Body of pancreas (tissue), 4 donors: ENCODE results near the gene PLCB4. TPM values are rescaled to one million over a fixed set of nuclear protein-coding genes. Genes with fewer than 3 reads are reported as not detected.

Source experiments
- ATAC-seq: fragments of 150-250 bp; one replicate; pipeline ENCODE4 v1.9.1; 2016
- DNase-seq, 4 donors: peaks; one replicate each; pipeline ENCODE4 v3.0.0-alpha.2; 2019
- H3K27ac ChIP-seq, 4 donors: fragments of 200-600 bp; sonication (generic); 1 replicate in 3 of 4; 2 replicates in 1 of 4; pipeline versions ENCODE4 v1.5.1 to v1.6.1; 2016 to 2019; ENCODE audit warnings: mild to moderate bottlenecking in 1 of 4, mixed read lengths in 1 of 4, moderate library complexity in 1 of 4
- H3K27me3 ChIP-seq, 2 donors: fragments of 200-600 bp; sonication (generic); one replicate each; pipeline ENCODE4 v1.6.0; 2016; ENCODE audit warnings: mild to moderate bottlenecking in 1 of 2
- H3K36me3 ChIP-seq, 2 donors: fragments of 200-600 bp; sonication (generic); replicated peaks in 1 of 2; 2 replicates each; pipeline ENCODE4 v1.5.1; 2016; ENCODE audit warnings: low read depth in 2 of 2; ENCODE audit not compliant: insufficient read depth in 1 of 2
- H3K4me1 ChIP-seq: fragments of 200-600 bp; sonication (generic); one replicate; pipeline ENCODE4 v1.6.0; 2016
- H3K4me3 ChIP-seq, 2 donors: fragments of 200-600 bp; sonication (generic); 1 replicate in 1 of 2; 2 replicates in 1 of 2; pipeline ENCODE4 v1.5.1; 2016 to 2019
- H3K9me3 ChIP-seq, 3 donors: fragments of 200-600 bp; sonication (generic); 1 replicate in 2 of 3; 2 replicates in 1 of 3; pipeline ENCODE4 v1.5.1; 2016
- POLR2A ChIP-seq, 3 donors: fragments of 450-650 bp; IDR thresholded peaks; one replicate each; pipeline ENCODE4 v1.6.1; 2016; ENCODE audit warnings: antibody characterized with exemption in 3 of 3, mild to moderate bottlenecking in 2 of 3
- WGBS, 2 donors: methylation state at CpG; one replicate each; pipeline ENCODE4 v1.1.5; 2017; 5-methylcytosine and 5-hydroxymethylcytosine counted together
- intact Hi-C: fragments of 100-400 bp; cut with DNase I; formaldehyde crosslinking; loops from one replicate; pipeline ENCODE4 v1.15.1; 2023
- total RNA-seq, 2 donors: library from RNA; depleted of rRNA; stranded (reverse); fragments of >200 nt; gene quantifications; one replicate each; pipeline ENCODE4 v1.1.0, GENCODE V29; 2016
- TF ChIP-seq, protein P1 (sequence below), 7 experiments: fragments of 450-650 bp in 4 of 7; fragments of 200-600 bp in 3 of 7; sonication (generic) in 3 of 7; IDR thresholded peaks; one replicate each; pipeline ENCODE4 v1.5.1; 2016 to 2019; ENCODE audit warnings: antibody characterized with exemption in 7 of 7

PLCB4 gene
- total RNA-seq, 2 donors from 2014 or later, result 1.3 to 3.4 TPM

DNA sequence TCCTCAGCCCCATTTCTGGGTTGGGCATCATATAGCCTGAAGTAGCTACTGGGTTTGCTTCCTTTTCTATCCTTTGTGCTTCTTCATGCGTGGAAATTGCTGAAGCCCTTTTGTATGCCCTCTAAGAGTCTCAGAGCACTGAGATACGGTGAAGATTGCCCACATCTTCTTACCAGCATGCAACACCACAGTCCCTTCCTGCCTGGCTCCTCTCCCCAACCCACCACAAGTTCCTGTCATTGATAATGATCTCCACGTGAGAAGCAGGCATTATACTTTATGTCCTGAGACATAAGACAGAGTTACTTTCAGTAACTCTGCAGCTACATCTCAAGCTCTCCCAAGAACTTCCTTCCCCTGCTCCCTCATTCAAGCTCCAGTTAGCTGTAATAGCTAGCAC is 15.8 kb upstream of the PLCB4 start:
- WGBS, 2 donors, result 37 to 58% methylated on average over 3 of the region's 3 CpGs
- ATAC-seq, result no peak

GRCh38 chr20:9054176-9054575 is 14.7 kb upstream of the PLCB4 start:
- DNase-seq, result no peak
- TF ChIP-seq, protein P1, sequence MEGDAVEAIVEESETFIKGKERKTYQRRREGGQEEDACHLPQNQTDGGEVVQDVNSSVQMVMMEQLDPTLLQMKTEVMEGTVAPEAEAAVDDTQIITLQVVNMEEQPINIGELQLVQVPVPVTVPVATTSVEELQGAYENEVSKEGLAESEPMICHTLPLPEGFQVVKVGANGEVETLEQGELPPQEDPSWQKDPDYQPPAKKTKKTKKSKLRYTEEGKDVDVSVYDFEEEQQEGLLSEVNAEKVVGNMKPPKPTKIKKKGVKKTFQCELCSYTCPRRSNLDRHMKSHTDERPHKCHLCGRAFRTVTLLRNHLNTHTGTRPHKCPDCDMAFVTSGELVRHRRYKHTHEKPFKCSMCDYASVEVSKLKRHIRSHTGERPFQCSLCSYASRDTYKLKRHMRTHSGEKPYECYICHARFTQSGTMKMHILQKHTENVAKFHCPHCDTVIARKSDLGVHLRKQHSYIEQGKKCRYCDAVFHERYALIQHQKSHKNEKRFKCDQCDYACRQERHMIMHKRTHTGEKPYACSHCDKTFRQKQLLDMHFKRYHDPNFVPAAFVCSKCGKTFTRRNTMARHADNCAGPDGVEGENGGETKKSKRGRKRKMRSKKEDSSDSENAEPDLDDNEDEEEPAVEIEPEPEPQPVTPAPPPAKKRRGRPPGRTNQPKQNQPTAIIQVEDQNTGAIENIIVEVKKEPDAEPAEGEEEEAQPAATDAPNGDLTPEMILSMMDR (IDR thresholded peaks at IDR 0.05), result no peak
- no peak for TF ChIP-seq POLR2A (IDR thresholded peaks at IDR 0.05)
- Histone ChIP-seq H3K9me3 (no peaks in the 10 kb centered on the region), H3K4me1 (no peaks in the 10 kb centered on the region), H3K36me3 (no peaks in the 10 kb centered on the region), H3K27ac (no peak overlapping the region), H3K27me3 (no peaks in the 10 kb centered on the region), H3K4me3 (no peak overlapping the region)
- intact Hi-C loops, result no loop called here
- no peak for ATAC-seq
- 68 to 82% methylated on average over 3 of the region's 3 CpGs for WGBS, 2 donors

More for the DNA sequence above, 15.8 kb upstream of the PLCB4 start:
- Histone ChIP-seq H3K27ac (no peak overlapping the region), H3K4me3 (no peak overlapping the region), H3K36me3 (no peaks in the 10 kb centered on the region), H3K4me1 (no peaks in the 10 kb centered on the region), H3K9me3 (no peaks in the 10 kb centered on the region), H3K27me3 (no peaks in the 10 kb centered on the region)
- no peak for TF ChIP-seq POLR2A (IDR thresholded peaks at IDR 0.05)
- TF ChIP-seq, protein P1 (IDR thresholded peaks at IDR 0.05), result no peak
- intact Hi-C loops, result no loop called here
- DNase-seq, result no peak

DNA sequence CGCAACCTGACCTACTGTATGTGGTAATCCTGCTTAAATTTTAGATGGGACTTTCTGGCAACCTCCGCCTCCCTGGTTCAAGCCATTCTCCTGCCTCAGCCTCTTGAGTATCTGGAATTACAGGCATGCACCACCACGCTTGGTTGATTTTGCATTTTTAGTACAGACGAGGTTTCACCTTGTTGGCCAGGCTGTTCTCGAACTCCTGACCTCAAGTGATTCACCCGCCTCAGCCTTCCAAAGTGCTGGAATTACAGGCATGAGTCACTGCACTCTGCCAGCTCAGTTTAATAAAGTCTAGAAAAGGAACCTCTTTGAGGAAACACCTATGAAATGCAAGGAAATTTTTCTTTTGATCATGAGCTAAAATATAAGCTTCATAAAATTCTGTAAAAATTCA is 9.0 kb upstream of the PLCB4 start:
- intact Hi-C loops, result no loop called here
- no peaks in the 10 kb centered on the region for H3K36me3 ChIP-seq
- TF ChIP-seq, protein P1 (IDR thresholded peaks at IDR 0.05), result no peak
- TF ChIP-seq POLR2A (IDR thresholded peaks at IDR 0.05), result no peak
- no peaks in the 10 kb centered on the region for H3K9me3 ChIP-seq
- DNase-seq (no peak), ATAC-seq (no peak)
- no peaks in the 10 kb centered on the region for H3K27me3 ChIP-seq
- H3K4me3 ChIP-seq, result no peak overlapping the region
- 68 to 83% methylated on average over 6 of the region's 6 CpGs for WGBS, 2 donors
- no peak overlapping the region for H3K27ac ChIP-seq
- H3K4me1 ChIP-seq, result no peaks in the 10 kb centered on the region

- Histone ChIP-seq H3K27me3 (no peaks in the 10 kb centered on the region), H3K4me3 (no peak overlapping the region), H3K27ac (no peak overlapping the region), H3K4me1 (no peaks in the 10 kb centered on the region), H3K9me3 (no peaks in the 10 kb centered on the region), H3K36me3 (no peaks in the 10 kb centered on the region)
- WGBS, 2 donors, result 82 to 91% methylated on average over 1 of the region's 1 CpG
- ATAC-seq, result no peak
- no peak for DNase-seq
- TF ChIP-seq, protein P1 (IDR thresholded peaks at IDR 0.05), result no peak
- no peak for TF ChIP-seq POLR2A (IDR thresholded peaks at IDR 0.05)
- intact Hi-C loops, result no loop called here
Measured at GRCh38 chr20:9061434-9061833, 7.5 kb upstream of the PLCB4 start.

- no peak for TF ChIP-seq POLR2A (IDR thresholded peaks at IDR 0.05)
- TF ChIP-seq, protein P1 (IDR thresholded peaks at IDR 0.05), result no peak
- 72 to 73% methylated on average over 2 of the region's 2 CpGs for WGBS, 2 donors
- intact Hi-C loops, result no loop called here
Measured at GRCh38 chr20:9062066-9062465, 6.8 kb upstream of the PLCB4 start.

More at GRCh38 chr20:9062066-9062465, 6.8 kb upstream of the PLCB4 start:
- Histone ChIP-seq H3K27ac (no peak overlapping the region), H3K9me3 (no peaks in the 10 kb centered on the region), H3K36me3 (no peaks in the 10 kb centered on the region), H3K4me3 (no peak overlapping the region), H3K4me1 (no peaks in the 10 kb centered on the region), H3K27me3 (no peaks in the 10 kb centered on the region)
- ATAC-seq (no peak), DNase-seq (no peak)
